SK-N-SH treated with all-trans-retinoic acid at 6 μM for 48 hours (cell line): ENCODE data around the gene SOX6.

ENCODE experiments used
- ATAC-seq: fragments of 200-7000 bp; cut with Tn5 transposase; 3 replicates; pipeline ENCODE4 v1.9.1; 2020; ENCODE audit warnings: mild to moderate bottlenecking, moderate library complexity
- ARNTL ChIP-seq: fragments of 450-650 bp; formaldehyde crosslinking; IDR thresholded peaks from 2 replicates; pipeline ENCODE4 v1.5.0; 2020; ENCODE audit warnings: low read depth, mild to moderate bottlenecking, moderate library complexity, borderline replicate concordance
- CREB5 ChIP-seq: fragments of 250-450 bp; sonication (Bioruptor Pico); IDR thresholded peaks from 2 replicates; pipeline ENCODE4 v1.5.1; 2020; ENCODE audit warnings: low read depth, mild to moderate bottlenecking, moderate library complexity
- CSDC2 ChIP-seq: fragments of 250-450 bp; sonication (Bioruptor Pico); IDR thresholded peaks from 2 replicates; pipeline ENCODE4 v1.5.0; 2020; ENCODE audit warnings: mild to moderate bottlenecking, moderate library complexity
- CSRNP3 ChIP-seq: fragments of 250-450 bp; sonication (Bioruptor Pico); IDR thresholded peaks from 2 replicates; pipeline ENCODE4 v1.5.1; 2021; ENCODE audit warnings: mild to moderate bottlenecking, moderate library complexity
- ESRRG ChIP-seq: fragments of 250-450 bp; sonication (Bioruptor Pico); IDR thresholded peaks from 2 replicates; pipeline ENCODE4 v1.6.1; 2021; ENCODE audit warnings: mild to moderate bottlenecking
- GLIS3 ChIP-seq: fragments of 250-450 bp; sonication (Bioruptor Pico); IDR thresholded peaks from 2 replicates; pipeline ENCODE4 v1.5.0; 2020; ENCODE audit warnings: mild to moderate bottlenecking, moderate library complexity
- ISL1 ChIP-seq: fragments of 250-450 bp; sonication (Bioruptor Pico); IDR thresholded peaks from 2 replicates; pipeline ENCODE4 v2.1.2; 2022; ENCODE audit warnings: mild to moderate bottlenecking, moderate library complexity
- OSR1 ChIP-seq: fragments of 250-450 bp; sonication (Bioruptor Pico); IDR thresholded peaks from 2 replicates; pipeline ENCODE4 v1.8.0; 2022; ENCODE audit warnings: moderate library complexity, mild to moderate bottlenecking, inconsistent platforms
- PATZ1 ChIP-seq: fragments of 250-450 bp; sonication (Bioruptor Pico); IDR thresholded peaks from 2 replicates; pipeline ENCODE4 v1.8.0; 2020; ENCODE audit warnings: mild to moderate bottlenecking, moderate library complexity, borderline replicate concordance
- PPARA ChIP-seq: fragments of 250-450 bp; sonication (Bioruptor Pico); IDR thresholded peaks from 2 replicates; pipeline ENCODE4 v1.5.0; 2020; ENCODE audit warnings: mild to moderate bottlenecking, borderline replicate concordance
- RARB ChIP-seq: fragments of 250-450 bp; sonication (Bioruptor Pico); IDR thresholded peaks from 2 replicates; pipeline ENCODE4 v1.8.0; 2021; ENCODE audit warnings: mild to moderate bottlenecking, moderate library complexity
- SNAI2 ChIP-seq: fragments of 250-450 bp; sonication (Bioruptor Pico); IDR thresholded peaks from 2 replicates; pipeline ENCODE4 v1.5.0; 2020; ENCODE audit warnings: mild to moderate bottlenecking, moderate library complexity
- TOX ChIP-seq: fragments of 250-450 bp; sonication (Bioruptor Pico); IDR thresholded peaks from 2 replicates; pipeline ENCODE4 v1.8.0; 2021; ENCODE audit warnings: mild to moderate bottlenecking, moderate library complexity, borderline replicate concordance
- ZFP3 ChIP-seq: fragments of 250-450 bp; sonication (Bioruptor Pico); IDR thresholded peaks from 2 replicates; pipeline ENCODE4 v1.5.0; 2020; ENCODE audit warnings: mild to moderate bottlenecking, moderate library complexity
- ZFP30 ChIP-seq: fragments of 450-650 bp; formaldehyde crosslinking; IDR thresholded peaks from 2 replicates; pipeline ENCODE4 v1.5.0; 2022; ENCODE audit warnings: mild to moderate bottlenecking, moderate library complexity
- ZNF565 ChIP-seq: fragments of 450-650 bp; formaldehyde crosslinking; conservative IDR thresholded peaks from 2 replicates; pipeline ENCODE4 v1.5.0; 2020; ENCODE audit warnings: low read depth, mild to moderate bottlenecking, moderate library complexity
- ZNF70 ChIP-seq: fragments of 450-650 bp; formaldehyde crosslinking; IDR thresholded peaks from 2 replicates; pipeline ENCODE4 v1.5.0; 2020; ENCODE audit warnings: mild to moderate bottlenecking, moderate library complexity
- TF ChIP-seq, protein P1 (sequence below): fragments of 250-450 bp; sonication (Bioruptor Pico); IDR thresholded peaks from 2 replicates; pipeline ENCODE4 v1.5.0; 2020; ENCODE audit warnings: mild to moderate bottlenecking, moderate library complexity
- TF ChIP-seq, protein P2 (sequence below): fragments of 250-450 bp; sonication (Bioruptor Pico); IDR thresholded peaks from 2 replicates; pipeline ENCODE4 v1.8.0; 2021; ENCODE audit warnings: low read depth, mild to moderate bottlenecking, moderate library complexity, borderline replicate concordance

The SOX6 gene

DNA sequence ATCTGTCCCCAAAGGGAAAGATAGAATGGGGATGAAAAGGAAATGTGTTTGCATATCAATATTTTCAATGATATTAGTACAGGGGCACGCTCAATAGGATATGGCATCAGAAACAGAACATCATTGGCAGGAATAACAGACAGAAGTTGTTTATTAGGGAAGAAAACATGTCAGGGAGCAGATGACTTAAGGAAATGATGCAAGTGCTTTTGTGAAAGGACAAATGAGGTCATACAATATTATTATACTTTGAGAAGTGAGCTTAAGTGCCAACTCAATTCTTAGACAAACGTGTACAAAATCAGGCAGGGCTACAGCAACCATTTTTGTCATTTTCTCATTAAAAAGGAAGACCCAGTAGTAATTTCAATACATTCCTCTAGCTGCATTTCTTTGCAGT, 388.4 kb downstream of the SOX6 start (continued):
- TF ChIP-seq, protein P1, sequence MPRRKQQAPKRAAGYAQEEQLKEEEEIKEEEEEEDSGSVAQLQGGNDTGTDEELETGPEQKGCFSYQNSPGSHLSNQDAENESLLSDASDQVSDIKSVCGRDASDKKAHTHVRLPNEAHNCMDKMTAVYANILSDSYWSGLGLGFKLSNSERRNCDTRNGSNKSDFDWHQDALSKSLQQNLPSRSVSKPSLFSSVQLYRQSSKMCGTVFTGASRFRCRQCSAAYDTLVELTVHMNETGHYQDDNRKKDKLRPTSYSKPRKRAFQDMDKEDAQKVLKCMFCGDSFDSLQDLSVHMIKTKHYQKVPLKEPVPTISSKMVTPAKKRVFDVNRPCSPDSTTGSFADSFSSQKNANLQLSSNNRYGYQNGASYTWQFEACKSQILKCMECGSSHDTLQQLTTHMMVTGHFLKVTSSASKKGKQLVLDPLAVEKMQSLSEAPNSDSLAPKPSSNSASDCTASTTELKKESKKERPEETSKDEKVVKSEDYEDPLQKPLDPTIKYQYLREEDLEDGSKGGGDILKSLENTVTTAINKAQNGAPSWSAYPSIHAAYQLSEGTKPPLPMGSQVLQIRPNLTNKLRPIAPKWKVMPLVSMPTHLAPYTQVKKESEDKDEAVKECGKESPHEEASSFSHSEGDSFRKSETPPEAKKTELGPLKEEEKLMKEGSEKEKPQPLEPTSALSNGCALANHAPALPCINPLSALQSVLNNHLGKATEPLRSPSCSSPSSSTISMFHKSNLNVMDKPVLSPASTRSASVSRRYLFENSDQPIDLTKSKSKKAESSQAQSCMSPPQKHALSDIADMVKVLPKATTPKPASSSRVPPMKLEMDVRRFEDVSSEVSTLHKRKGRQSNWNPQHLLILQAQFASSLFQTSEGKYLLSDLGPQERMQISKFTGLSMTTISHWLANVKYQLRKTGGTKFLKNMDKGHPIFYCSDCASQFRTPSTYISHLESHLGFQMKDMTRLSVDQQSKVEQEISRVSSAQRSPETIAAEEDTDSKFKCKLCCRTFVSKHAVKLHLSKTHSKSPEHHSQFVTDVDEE (CRISPR knock-in tag) = no peak
- TF ChIP-seq RARB = no peak
- TF ChIP-seq ZNF70 (CRISPR knock-in tag) = no peak
- TF ChIP-seq ZFP3 (CRISPR knock-in tag) = no peak

- no peak for ATAC-seq
- no peak for TF ChIP-seq TOX (CRISPR knock-in tag)
- no peak for TF ChIP-seq RARB
- TF ChIP-seq ZFP30 (CRISPR knock-in tag) = no peak
- TF ChIP-seq ZFP3 (CRISPR knock-in tag) = no peak
- no peak for TF ChIP-seq ESRRG (CRISPR knock-in tag)
- no peak for TF ChIP-seq CREB5
- no peak for TF ChIP-seq CSRNP3 (CRISPR knock-in tag)
- no peak for TF ChIP-seq GLIS3 (CRISPR knock-in tag)
- TF ChIP-seq, protein P2, sequence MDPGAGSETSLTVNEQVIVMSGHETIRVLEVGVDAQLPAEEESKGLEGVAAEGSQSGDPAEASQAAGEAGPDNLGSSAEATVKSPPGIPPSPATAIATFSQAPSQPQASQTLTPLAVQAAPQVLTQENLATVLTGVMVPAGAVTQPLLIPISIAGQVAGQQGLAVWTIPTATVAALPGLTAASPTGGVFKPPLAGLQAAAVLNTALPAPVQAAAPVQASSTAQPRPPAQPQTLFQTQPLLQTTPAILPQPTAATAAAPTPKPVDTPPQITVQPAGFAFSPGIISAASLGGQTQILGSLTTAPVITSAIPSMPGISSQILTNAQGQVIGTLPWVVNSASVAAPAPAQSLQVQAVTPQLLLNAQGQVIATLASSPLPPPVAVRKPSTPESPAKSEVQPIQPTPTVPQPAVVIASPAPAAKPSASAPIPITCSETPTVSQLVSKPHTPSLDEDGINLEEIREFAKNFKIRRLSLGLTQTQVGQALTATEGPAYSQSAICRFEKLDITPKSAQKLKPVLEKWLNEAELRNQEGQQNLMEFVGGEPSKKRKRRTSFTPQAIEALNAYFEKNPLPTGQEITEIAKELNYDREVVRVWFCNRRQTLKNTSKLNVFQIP = no peak
- no peak for TF ChIP-seq ZNF70 (CRISPR knock-in tag)
Measured at GRCh38 chr11:15967166-15967565, 389.2 kb downstream of the SOX6 start.

DNA sequence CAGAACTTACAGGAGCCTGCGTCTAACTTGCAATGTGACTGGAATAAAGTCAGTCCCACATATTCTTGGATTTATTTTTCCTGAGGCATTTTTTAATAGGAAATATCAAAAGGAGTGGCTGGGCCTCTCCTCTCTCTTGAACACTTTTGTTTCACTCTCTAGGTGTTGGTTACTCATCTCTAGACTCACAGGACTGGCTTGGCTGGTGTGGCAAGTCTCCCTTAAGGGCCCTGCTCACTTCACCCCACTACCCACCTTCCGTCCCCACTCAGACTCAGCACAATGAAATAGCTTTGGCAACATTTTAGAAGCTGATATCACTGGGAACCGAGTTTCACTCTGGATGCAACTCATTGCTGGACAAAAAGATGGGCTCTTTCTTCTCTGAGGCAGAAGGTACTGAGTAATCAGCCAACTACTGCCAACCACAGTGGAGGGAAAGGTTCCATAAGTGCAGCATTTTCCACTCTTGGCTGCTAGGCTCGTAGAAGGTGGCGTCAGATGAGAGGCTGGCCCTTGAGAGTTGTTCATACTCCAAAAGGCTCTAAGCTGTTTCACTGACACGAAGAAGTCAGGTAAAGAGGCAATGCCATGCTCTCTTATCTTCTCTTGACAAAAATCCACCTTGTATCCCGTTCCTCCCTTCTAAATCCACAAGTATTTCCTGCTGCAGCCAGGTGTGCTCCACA, 390.6 kb downstream of the SOX6 start:
- no peak for ATAC-seq
- no peak for TF ChIP-seq SNAI2 (CRISPR knock-in tag)
- no peak for TF ChIP-seq PATZ1 (CRISPR knock-in tag)
- TF ChIP-seq, protein P2 = no peak
- TF ChIP-seq OSR1 (CRISPR knock-in tag) = no peak
- TF ChIP-seq CREB5 = no peak
- TF ChIP-seq ISL1 (CRISPR knock-in tag) = no peak
- TF ChIP-seq ARNTL (CRISPR knock-in tag) = no peak
- no peak for TF ChIP-seq PPARA (CRISPR knock-in tag)
- TF ChIP-seq GLIS3 (CRISPR knock-in tag) = no peak
- no peak for TF ChIP-seq ZNF565 (CRISPR knock-in tag)
- TF ChIP-seq CSDC2 (CRISPR knock-in tag) = no peak
- TF ChIP-seq ESRRG (CRISPR knock-in tag) = no peak
- no peak for TF ChIP-seq ZFP3 (CRISPR knock-in tag)
